ENCODE results near the gene SLC35F6.

The SLC35F6 gene, protein sequence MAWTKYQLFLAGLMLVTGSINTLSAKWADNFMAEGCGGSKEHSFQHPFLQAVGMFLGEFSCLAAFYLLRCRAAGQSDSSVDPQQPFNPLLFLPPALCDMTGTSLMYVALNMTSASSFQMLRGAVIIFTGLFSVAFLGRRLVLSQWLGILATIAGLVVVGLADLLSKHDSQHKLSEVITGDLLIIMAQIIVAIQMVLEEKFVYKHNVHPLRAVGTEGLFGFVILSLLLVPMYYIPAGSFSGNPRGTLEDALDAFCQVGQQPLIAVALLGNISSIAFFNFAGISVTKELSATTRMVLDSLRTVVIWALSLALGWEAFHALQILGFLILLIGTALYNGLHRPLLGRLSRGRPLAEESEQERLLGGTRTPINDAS

DNA sequence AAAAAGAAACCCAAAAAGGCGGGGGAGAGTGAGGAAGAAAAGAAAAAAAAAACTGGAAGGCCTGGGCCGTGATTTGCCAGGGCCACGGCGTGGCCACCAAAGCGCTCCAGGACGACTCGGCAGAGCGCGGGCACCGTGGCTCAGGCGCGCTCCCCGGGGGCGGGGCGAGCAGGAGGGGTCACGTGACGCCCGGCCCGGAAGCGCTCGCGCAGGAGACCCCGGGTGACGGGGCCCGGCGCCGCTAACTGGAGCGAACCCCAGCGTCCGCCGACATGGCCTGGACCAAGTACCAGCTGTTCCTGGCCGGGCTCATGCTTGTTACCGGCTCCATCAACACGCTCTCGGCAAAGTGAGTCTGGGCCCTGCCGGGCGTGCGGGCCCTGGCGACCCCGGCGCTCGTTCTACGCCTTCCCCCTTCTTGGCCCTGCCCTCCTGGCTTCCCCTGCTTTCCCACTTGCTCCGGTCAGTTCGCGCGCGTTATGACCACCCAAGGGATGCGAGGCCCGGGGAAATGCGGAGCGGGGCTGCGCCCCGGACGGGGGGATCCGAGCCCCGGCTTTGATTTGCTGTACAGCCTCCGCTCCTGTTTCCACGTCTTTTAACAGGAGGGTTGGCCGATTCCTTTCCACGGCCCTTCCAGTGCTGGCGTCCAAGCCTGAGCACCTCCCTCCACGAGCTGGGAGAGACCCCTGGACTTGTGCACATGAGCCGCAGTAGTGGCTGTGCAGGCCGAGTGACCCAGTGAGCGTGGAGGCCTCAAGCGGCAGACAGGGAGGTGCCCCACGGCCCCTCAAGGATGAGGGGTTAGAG is at the start of gene SLC35F6:
Gene SLC35F6, plus strand, starts transcription at position 207 of the 810 bp plus-strand sequence. Its CDS starts 66 bp downstream, at position 273.
- DNase-seq = peak; percentile 96

- no peak for DNase-seq
Observed at GRCh38 chr2:26715528-26716270, 48.4 kb upstream of the SLC35F6 start.

DNA sequence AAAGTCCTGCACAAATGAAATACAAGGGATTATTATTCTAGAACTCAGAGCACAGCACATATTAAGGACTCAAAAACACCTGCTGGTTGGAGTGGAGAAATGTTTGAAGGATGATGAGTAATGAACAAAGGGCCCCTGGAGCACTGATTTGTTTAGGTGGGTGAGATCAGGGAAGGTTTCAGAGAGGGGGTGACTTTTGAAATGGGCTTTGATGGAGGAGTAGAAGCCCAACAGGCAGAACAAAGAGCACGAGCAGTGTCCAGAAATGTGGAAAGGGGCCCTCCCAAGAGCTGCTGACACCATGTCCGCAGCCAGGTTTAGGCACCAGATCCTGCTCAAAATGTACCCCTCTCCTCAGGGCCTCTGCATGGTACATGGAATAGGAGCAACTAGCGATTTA is 47.7 kb upstream of the SLC35F6 start:
- DNase-seq = no peak

DNA sequence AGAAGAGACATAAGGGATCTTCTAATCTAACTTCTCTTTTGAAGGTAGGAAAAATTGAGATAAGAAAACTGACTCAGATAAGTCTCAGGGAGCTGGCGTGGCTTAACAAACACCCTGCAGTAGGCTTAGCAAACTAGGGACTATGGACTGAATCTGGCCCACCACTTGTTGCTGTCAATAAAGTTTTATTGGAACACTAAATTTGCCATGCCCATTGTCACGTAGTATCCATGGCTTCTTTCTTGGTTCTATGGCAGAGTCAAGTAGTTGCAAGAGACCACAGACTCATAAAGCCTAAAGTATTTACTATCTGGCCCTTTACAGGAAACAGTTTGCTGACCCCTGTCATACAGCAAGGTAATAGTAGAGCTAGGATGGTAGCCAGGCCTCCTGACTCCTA is 47.3 kb upstream of the SLC35F6 start:
- no peak for DNase-seq

GRCh38 chr2:26717362-26717761 is 46.7 kb upstream of the SLC35F6 start:
- DNase-seq = no peak

DNA sequence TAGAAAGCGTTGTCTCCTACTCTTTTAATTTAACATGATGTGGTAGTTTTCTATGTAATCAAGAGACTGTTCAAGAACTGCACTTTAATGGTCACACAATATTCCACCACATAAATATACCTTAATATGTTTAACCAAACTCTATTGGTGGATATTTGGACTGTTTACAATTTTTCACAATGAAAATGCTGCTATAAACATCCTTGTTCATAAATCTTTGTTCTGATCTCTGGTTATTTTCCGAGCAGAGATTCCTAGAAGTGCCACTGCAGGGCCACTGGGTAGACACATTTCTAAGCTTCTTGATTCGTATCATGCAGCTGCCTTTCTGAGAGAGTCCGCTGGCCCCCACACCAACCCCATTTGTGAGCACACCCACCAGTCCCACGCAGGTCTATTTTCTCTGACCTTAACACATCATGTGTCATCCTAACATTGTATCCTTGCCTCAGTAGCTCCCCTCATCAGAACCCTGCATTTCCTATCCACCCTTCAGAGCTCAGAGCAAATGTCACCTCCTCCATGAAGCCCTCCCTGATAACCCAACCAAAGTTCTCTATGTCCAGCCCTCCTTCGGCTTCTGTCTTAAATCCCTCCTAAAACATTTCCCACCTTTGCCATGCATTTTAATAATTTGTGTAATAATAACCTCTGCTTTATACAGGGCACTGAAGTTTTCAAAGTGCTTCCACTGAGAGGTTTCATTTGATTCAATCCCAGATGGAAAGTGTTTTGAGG is 45.0 kb upstream of the SLC35F6 start:
- DNase-seq = no peak

- DNase-seq = peak; percentile 36
Observed at GRCh38 chr2:26720322-26721114, 43.6 kb upstream of the SLC35F6 start.

DNA sequence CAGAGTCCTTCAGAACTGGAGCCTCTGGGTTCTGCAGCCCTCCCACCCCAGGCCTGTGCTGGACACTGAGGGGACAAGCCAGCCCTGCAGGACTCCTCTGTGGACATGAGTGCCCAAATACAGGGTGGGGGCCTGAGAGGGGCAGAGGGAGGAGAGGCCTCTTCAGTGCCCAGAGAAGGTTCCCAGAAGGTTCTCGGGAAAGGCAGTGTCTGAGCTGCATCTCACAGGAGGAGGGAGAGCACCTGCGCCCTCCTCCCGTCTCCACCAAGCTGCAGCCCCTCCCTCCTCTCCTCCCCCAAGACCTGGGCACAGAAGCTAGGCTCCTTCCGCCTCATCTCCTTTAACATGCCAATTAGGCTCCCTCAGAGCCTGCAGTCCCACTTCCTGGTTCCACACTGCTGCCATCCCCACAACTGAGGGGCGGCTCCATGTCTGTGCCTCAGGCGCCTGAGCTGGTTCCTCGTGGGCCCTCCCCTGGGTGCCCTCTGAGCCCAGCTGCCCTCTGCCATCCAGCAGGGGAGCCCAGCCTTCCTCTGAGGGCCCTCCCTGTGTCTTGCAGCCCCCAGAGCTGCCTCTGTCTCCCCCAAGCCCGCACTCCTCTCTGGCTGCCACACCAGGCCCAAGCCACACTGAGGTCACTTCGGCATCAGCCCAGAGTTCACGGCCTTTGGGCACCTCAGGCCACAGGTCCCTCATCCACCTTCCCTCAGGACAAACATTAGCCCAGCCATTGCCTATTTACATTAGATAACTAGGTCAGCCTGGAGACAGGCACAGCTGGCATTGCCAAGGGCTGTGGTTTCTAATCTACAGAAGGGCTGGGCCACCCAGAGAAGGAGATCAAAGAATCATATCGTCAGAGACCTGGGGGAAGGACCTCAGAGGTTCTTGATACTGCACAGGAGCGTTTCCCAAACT is 42.7 kb upstream of the SLC35F6 start:
- peak; percentile 62 for DNase-seq

GRCh38 chr2:26722328-26722727 is 41.8 kb upstream of the SLC35F6 start:
- DNase-seq = no peak

- DNase-seq = no peak
Observed at GRCh38 chr2:26722911-26723310, 41.2 kb upstream of the SLC35F6 start.

DNA sequence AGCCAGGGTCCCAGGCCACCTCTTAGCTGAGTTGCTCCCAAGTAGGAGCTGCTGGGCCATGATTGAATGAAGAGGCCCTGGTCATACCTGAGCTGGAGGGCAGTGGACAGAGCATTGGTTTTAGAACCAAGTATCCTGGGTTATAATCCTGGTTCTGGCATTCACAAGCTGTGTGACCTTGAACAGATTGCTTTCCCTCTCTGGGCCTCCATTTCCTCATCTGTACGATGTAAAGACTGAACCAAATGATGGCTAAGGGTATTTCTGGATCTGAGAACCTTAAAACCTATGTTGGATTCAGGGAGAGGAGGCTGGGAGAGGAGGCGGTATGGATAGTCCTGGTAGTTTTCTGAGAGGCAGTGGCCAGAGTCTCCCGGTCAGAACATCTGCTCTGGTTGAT is 40.6 kb upstream of the SLC35F6 start:
- DNase-seq = no peak

- no peak for DNase-seq
Observed at GRCh38 chr2:26723991-26724750, 39.9 kb upstream of the SLC35F6 start.

GRCh38 chr2:26724784-26725520 is 39.1 kb upstream of the SLC35F6 start:
- no peak for DNase-seq

DNA sequence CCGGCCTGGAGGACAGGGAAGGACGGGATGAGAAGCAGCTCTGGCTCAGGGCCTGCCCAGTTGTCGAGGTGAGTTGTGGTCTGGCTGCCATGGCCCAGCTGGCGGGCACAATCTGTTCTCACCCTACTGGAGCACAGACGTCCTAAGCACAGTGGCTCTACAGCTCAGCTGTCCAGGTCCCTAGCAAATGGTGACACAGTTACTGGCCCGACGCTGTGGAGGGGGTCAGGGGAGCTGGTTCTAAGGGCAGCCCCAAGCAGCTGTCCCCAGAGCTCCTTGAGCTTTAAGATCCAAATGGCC is 38.6 kb upstream of the SLC35F6 start:
- no peak for DNase-seq

GRCh38 chr2:26726228-26726627 is 37.9 kb upstream of the SLC35F6 start:
- DNase-seq = no peak

DNA sequence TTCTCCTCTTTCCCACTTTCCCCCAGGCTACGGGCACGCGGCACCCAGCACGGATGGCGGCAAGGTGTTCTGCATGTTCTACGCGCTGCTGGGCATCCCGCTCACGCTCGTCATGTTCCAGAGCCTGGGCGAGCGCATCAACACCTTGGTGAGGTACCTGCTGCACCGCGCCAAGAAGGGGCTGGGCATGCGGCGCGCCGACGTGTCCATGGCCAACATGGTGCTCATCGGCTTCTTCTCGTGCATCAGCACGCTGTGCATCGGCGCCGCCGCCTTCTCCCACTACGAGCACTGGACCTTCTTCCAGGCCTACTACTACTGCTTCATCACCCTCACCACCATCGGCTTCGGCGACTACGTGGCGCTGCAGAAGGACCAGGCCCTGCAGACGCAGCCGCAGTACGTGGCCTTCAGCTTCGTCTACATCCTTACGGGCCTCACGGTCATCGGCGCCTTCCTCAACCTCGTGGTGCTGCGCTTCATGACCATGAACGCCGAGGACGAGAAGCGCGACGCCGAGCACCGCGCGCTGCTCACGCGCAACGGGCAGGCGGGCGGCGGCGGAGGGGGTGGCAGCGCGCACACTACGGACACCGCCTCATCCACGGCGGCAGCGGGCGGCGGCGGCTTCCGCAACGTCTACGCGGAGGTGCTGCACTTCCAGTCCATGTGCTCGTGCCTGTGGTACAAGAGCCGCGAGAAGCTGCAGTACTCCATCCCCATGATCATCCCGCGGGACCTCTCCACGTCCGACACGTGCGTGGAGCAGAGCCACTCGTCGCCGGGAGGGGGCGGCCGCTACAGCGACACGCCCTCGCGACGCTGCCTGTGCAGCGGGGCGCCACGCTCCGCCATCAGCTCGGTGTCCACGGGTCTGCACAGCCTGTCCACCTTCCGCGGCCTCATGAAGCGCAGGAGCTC is 36.2 kb upstream of the SLC35F6 start:
- DNase-seq = peak; percentile 70

DNA sequence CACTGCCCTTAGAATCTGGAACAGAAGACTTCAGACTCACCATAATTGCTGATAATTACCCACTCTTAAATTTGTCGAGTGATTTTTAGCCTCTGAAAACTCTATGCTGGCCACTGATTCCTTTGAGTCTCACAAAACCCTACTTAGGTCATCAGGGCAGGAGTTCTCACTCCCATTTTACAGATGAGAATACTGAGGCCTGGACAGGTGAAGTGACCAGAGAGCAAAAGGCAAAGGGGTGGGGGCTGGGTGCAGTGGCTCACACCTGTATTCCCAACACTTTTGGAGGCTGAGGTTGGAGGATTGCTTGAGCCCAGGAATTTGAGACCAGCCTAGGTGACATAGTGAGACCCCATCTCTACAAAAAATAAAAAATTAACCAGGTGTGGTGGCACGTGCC is 34.8 kb upstream of the SLC35F6 start:
- DNase-seq = no peak

Measured in retina (tissue), 1 donor.